Neutrophil (primary cell): Measurements from ENCODE around the gene ATOH8.

Experiments
- H3K27ac ChIP-seq: fragments of 200-600 bp; sonication (generic); 2 replicates; pipeline ENCODE4 v1.5.1; 2016; ENCODE audit warnings: mild to moderate bottlenecking, moderate library complexity
- H3K27me3 ChIP-seq: fragments of 200-600 bp; sonication (generic); 2 replicates; pipeline ENCODE4 v1.6.0; 2016; ENCODE audit warnings: mild to moderate bottlenecking
- H3K36me3 ChIP-seq: fragments of 200-600 bp; sonication (generic); 2 replicates; pipeline ENCODE4 v1.5.1; 2017
- H3K4me1 ChIP-seq, 2 experiments: fragments of 200-600 bp in 1 of 2; sonication (generic) in 1 of 2; 1 replicate in 1 of 2; 2 replicates in 1 of 2; pipeline versions ENCODE4 v1.5.1 to v1.6.1; 2013 to 2016; ENCODE audit warnings: low read depth in 1 of 2, low read length in 1 of 2, mild to moderate bottlenecking in 1 of 2, moderate library complexity in 1 of 2; ENCODE audit not compliant: control insufficient read depth in 1 of 2, insufficient read depth in 1 of 2
- H3K4me3 ChIP-seq, 2 experiments: fragments of 200-600 bp in 1 of 2; sonication (generic) in 1 of 2; 1 replicate in 1 of 2; 2 replicates in 1 of 2; pipeline ENCODE4 v1.5.1; 2013 to 2016; ENCODE audit warnings: low read depth in 1 of 2, low read length in 1 of 2, mild to moderate bottlenecking in 1 of 2, moderate library complexity in 1 of 2
- H3K9me3 ChIP-seq: fragments of 200-600 bp; sonication (generic); 2 replicates; pipeline ENCODE4 v1.5.1; 2016
- CTCF ChIP-seq: fragments of 200-600 bp; sonication (generic); IDR thresholded peaks from 2 replicates; pipeline ENCODE4 v1.5.1; 2016; ENCODE audit warnings: antibody characterized with exemption

ATOH8 gene

GRCh38 chr2:85720533-85720932 is 33.3 kb upstream of the ATOH8 start:
- Histone ChIP-seq H3K27ac (no peak overlapping the region), H3K27me3 (no peaks in the 10 kb centered on the region)

GRCh38 chr2:85721641-85722040 is 32.1 kb upstream of the ATOH8 start:
- no peak for TF ChIP-seq CTCF
- H3K4me3 ChIP-seq: no peak overlapping the region
- no peaks in the 10 kb centered on the region for H3K27me3 ChIP-seq
- peaks cover 30 to 32% of the 10 kb centered on the region in 2 experiments for H3K4me1 ChIP-seq
- no peaks in the 10 kb centered on the region for H3K9me3 ChIP-seq
- H3K27ac ChIP-seq: no peak overlapping the region
- H3K36me3 ChIP-seq: no peaks in the 10 kb centered on the region

More at GRCh38 chr2:85720533-85720932, 33.3 kb upstream of the ATOH8 start:
- no peak for TF ChIP-seq CTCF
- Histone ChIP-seq H3K36me3 (no peaks in the 10 kb centered on the region), H3K4me3 (no peak overlapping the region), H3K4me1 (peaks cover 41 to 43% of the 10 kb centered on the region in 2 experiments), H3K9me3 (no peaks in the 10 kb centered on the region)

- no peak for TF ChIP-seq CTCF
- Histone ChIP-seq H3K9me3 (no peaks in the 10 kb centered on the region), H3K4me3 (no peak overlapping the region), H3K36me3 (no peaks in the 10 kb centered on the region), H3K27ac (no peak overlapping the region), H3K27me3 (no peaks in the 10 kb centered on the region), H3K4me1 (peaks cover 23 to 25% of the 10 kb centered on the region in 2 experiments)
Observed at GRCh38 chr2:85722519-85722918, 31.3 kb upstream of the ATOH8 start.

- Histone ChIP-seq H3K9me3 (no peaks in the 10 kb centered on the region), H3K27ac (no peak overlapping the region), H3K4me1 (peaks cover 24 to 28% of the 10 kb centered on the region in 2 experiments), H3K4me3 (no peak overlapping the region), H3K36me3 (no peaks in the 10 kb centered on the region), H3K27me3 (no peaks in the 10 kb centered on the region)
- TF ChIP-seq CTCF: no peak
Observed at GRCh38 chr2:85723707-85724360, 30.0 kb upstream of the ATOH8 start.

- Histone ChIP-seq H3K4me3 (no peak overlapping the region), H3K9me3 (no peaks in the 10 kb centered on the region), H3K36me3 (no peaks in the 10 kb centered on the region), H3K4me1 (peaks cover 23 to 27% of the 10 kb centered on the region in 2 experiments), H3K27me3 (no peaks in the 10 kb centered on the region), H3K27ac (no peak overlapping the region)
- no peak for TF ChIP-seq CTCF
Observed at GRCh38 chr2:85724731-85725181, 29.0 kb upstream of the ATOH8 start.
